Osteocyte (in vitro differentiated cells): ENCODE measurements around the gene RAP1GAP2. TPM values are rescaled to one million over a fixed set of nuclear protein-coding genes. Genes with fewer than 3 reads are reported as not detected.

Experiments
- DNase-seq: peaks from one replicate; pipeline ENCODE4 v3.0.0; 2021; ENCODE audit warnings: mixed read lengths; ENCODE audit not compliant: unreplicated experiment; ENCODE audit errors: extremely low spot score
- H3K27ac Mint-ChIP-seq: one replicate; pipeline ENCODE4 v1.8.0; 2021; ENCODE audit warnings: mild to moderate bottlenecking, mixed read lengths; ENCODE audit not compliant: unreplicated experiment
- H3K27me3 Mint-ChIP-seq: one replicate; pipeline ENCODE4 v1.8.0; 2021; ENCODE audit warnings: mixed read lengths; ENCODE audit not compliant: unreplicated experiment
- H3K36me3 Mint-ChIP-seq: one replicate; pipeline ENCODE4 v1.8.0; 2021; ENCODE audit warnings: mixed read lengths; ENCODE audit not compliant: unreplicated experiment
- H3K4me1 Mint-ChIP-seq: one replicate; pipeline ENCODE4 v1.8.0; 2021; ENCODE audit warnings: mixed read lengths; ENCODE audit not compliant: unreplicated experiment
- H3K4me3 Mint-ChIP-seq: one replicate; pipeline ENCODE4 v1.8.0; 2021; ENCODE audit warnings: mild to moderate bottlenecking, moderate library complexity, mixed read lengths; ENCODE audit not compliant: unreplicated experiment
- H3K9me3 Mint-ChIP-seq: one replicate; pipeline ENCODE4 v1.8.0; 2021; ENCODE audit warnings: mixed read lengths; ENCODE audit not compliant: unreplicated experiment
- total RNA-seq: library from RNA; stranded (reverse); gene quantifications from 2 replicates; pipeline ENCODE4 v1.2.1, GENCODE V29; 2021
- TF ChIP-seq, protein P1 (sequence below): fragments of 200-600 bp; sonication (generic); IDR thresholded peaks from 2 replicates; pipeline ENCODE4 v1.5.0; 2021; ENCODE audit warnings: antibody characterized with exemption, mild to moderate bottlenecking, moderate library complexity

The RAP1GAP2 gene
- total RNA-seq, 1 donor from 2014 or later, result 6.3 TPM

DNA sequence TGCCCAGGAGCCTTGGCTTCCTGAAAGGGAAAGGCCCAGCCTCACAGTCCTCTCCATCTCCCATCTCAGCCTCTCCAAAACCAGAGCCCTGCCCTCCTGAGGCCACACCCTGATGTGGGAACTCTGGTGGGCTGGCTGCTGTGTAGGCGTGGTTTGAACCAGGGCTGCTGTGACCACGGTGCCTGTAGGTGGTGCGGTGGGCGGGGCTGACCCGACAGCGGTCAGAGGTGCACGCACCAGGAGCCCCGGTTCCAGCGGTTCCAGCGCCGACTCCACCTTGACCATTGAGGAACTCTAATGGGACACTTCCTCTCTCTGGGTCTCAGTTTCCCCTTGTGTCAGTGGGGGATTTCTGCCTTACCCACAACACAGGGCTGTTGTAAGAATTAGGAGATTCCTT is 2.4 kb downstream of the RAP1GAP2 start:
- DNase-seq, result no peak
- Mint-ChIP-seq H3K4me3 (no peak overlapping the region), H3K27ac (no peak overlapping the region), H3K9me3 (no peaks in the 10 kb centered on the region), H3K36me3 (peaks cover 2% of the 10 kb centered on the region), H3K27me3 (peaks cover 40% of the 10 kb centered on the region), H3K4me1 (no peaks in the 10 kb centered on the region)
- TF ChIP-seq, protein P1, sequence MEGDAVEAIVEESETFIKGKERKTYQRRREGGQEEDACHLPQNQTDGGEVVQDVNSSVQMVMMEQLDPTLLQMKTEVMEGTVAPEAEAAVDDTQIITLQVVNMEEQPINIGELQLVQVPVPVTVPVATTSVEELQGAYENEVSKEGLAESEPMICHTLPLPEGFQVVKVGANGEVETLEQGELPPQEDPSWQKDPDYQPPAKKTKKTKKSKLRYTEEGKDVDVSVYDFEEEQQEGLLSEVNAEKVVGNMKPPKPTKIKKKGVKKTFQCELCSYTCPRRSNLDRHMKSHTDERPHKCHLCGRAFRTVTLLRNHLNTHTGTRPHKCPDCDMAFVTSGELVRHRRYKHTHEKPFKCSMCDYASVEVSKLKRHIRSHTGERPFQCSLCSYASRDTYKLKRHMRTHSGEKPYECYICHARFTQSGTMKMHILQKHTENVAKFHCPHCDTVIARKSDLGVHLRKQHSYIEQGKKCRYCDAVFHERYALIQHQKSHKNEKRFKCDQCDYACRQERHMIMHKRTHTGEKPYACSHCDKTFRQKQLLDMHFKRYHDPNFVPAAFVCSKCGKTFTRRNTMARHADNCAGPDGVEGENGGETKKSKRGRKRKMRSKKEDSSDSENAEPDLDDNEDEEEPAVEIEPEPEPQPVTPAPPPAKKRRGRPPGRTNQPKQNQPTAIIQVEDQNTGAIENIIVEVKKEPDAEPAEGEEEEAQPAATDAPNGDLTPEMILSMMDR, result no peak

DNA sequence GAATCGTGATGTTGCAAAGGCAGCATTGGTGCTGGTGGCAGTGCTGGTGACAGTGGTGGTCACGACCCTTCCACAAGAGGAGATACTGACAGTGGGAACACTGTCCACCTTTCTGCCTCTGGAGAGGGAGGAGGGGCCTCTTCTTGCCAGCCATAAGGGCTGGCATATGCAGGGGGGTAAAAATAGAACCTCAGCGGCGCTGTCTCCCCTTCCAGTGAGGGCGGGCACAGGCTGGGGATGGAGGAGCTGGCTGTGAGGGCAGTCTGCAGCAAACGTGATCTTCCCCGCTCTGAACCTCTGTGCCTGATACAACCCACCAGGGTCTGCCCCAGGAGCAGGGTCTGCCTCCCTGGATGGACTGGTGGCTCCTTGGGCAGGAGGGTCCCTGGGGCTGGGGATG is 3.4 kb downstream of the RAP1GAP2 start:
- Mint-ChIP-seq H3K27me3 (peaks cover 42% of the 10 kb centered on the region), H3K27ac (no peak overlapping the region), H3K4me3 (no peak overlapping the region), H3K4me1 (no peaks in the 10 kb centered on the region), H3K9me3 (no peaks in the 10 kb centered on the region), H3K36me3 (peaks cover 2% of the 10 kb centered on the region)
- TF ChIP-seq, protein P1, result no peak
- no peak for DNase-seq

DNA sequence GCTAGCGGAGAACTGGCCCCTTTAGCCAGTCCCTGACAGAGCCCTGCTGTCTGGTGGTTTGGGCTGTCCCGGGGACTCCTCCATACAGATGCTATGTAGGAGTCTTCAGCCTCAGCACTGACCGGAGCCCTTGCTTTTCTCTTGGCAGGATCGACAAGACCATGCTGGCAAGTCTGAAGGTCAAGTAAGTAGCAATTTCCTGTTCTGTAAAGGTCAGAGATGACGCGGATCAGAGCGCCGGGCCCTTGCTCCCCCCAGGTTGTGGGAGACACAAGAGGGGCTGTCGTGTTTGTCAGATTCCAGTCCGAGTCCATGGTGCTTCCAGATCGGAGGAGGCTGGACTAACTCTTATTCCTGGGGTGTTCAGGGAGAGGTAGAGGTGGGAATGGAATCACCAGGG is 4.1 kb downstream of the RAP1GAP2 start:
- H3K4me3 Mint-ChIP-seq, result no peak overlapping the region
- H3K27me3 Mint-ChIP-seq, result peaks cover 42% of the 10 kb centered on the region
- no peak for DNase-seq
- no peaks in the 10 kb centered on the region for H3K9me3 Mint-ChIP-seq
- H3K4me1 Mint-ChIP-seq, result no peaks in the 10 kb centered on the region
- TF ChIP-seq, protein P1, result no peak
- H3K27ac Mint-ChIP-seq, result no peak overlapping the region
- peaks cover 2% of the 10 kb centered on the region for H3K36me3 Mint-ChIP-seq

DNA sequence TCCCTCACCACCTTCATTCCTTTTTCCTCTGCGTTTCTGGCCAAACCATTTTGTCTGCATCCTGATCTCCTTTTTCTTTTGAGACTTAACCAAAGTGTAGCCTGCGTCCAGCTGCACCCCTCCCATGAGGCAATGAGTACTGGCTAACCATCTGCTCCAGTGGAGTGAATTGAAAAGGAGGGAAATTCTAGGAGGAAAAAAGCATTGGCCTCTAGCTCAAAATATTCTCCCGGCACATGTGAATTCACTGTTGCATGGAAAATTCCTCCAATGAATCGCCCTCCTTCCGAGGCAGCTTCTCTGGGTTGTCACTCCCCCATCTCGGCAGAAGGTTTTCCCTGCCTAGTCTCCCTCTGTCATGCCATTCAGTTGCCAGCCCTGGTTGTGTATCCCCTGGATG is 5.6 kb downstream of the RAP1GAP2 start:
- Mint-ChIP-seq H3K36me3 (peaks cover 2% of the 10 kb centered on the region), H3K4me3 (no peak overlapping the region), H3K27ac (no peak overlapping the region), H3K27me3 (peaks cover 45% of the 10 kb centered on the region), H3K9me3 (no peaks in the 10 kb centered on the region), H3K4me1 (no peaks in the 10 kb centered on the region)
- TF ChIP-seq, protein P1, result no peak
- DNase-seq, result no peak

DNA sequence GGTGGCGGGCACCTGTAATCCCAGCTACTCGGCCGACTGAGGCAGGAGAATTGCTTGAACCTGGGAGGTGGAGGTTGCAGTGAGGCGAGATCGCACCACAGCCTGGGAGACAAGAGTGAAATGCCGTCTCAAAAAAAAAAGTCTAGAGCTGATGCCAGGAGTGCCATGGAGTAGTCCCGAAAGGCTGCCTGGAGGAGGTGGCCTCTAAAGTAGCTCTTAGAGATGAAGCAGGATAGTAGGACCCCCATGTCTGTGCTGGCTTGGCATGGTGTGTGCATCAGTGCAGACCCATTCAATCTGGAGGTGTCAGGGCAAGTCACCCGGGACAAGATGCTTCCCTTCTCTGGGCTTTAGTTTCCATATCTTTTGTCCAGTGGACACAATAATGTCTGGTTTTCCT is 6.3 kb downstream of the RAP1GAP2 start:
- Mint-ChIP-seq H3K9me3 (no peaks in the 10 kb centered on the region), H3K4me1 (no peaks in the 10 kb centered on the region), H3K27me3 (peaks cover 44% of the 10 kb centered on the region), H3K36me3 (peaks cover 2% of the 10 kb centered on the region), H3K27ac (no peak overlapping the region), H3K4me3 (no peak overlapping the region)
- TF ChIP-seq, protein P1, result no peak
- DNase-seq, result no peak
